GM21786 (cell line): ENCODE results near the gene NPR3.

ENCODE experiments used
- ATAC-seq: cut with Tn5 transposase; IDR thresholded peaks from one replicate; pipeline ENCODE4 v1.9.1; 2021; ENCODE audit not compliant: unreplicated experiment

NPR3 gene

GRCh38 chr5:32805971-32806638, 95.0 kb downstream of the NPR3 start:
- no peak for ATAC-seq

- no peak for ATAC-seq
These were observed 97.7 kb downstream of the NPR3 start for GRCh38 chr5:32808783-32809182.

- ATAC-seq: no peak
These were observed 99.7 kb downstream of the NPR3 start for GRCh38 chr5:32810804-32811203.

- ATAC-seq: no peak
These were observed 101.3 kb downstream of the NPR3 start for GRCh38 chr5:32812399-32812798.

GRCh38 chr5:32814141-32814540, 103.0 kb downstream of the NPR3 start:
- no peak for ATAC-seq

GRCh38 chr5:32814620-32815019, 103.5 kb downstream of the NPR3 start:
- ATAC-seq: no peak

- ATAC-seq: no peak
These were observed 116.9 kb downstream of the NPR3 start for GRCh38 chr5:32827981-32828380.

- no peak for ATAC-seq
These were observed 117.4 kb downstream of the NPR3 start for GRCh38 chr5:32828492-32828891.

GRCh38 chr5:32831624-32832023, 120.5 kb downstream of the NPR3 start:
- no peak for ATAC-seq

- ATAC-seq: no peak
These were observed 122.0 kb downstream of the NPR3 start for GRCh38 chr5:32833127-32833526.

GRCh38 chr5:32833663-32834062, 122.5 kb downstream of the NPR3 start:
- ATAC-seq: no peak

GRCh38 chr5:32834251-32834650, 123.1 kb downstream of the NPR3 start:
- no peak for ATAC-seq

- no peak for ATAC-seq
These were observed 125.1 kb downstream of the NPR3 start for GRCh38 chr5:32836176-32836575.

GRCh38 chr5:32837211-32837610, 126.1 kb downstream of the NPR3 start:
- no peak for ATAC-seq

- ATAC-seq: no peak
These were observed 128.0 kb downstream of the NPR3 start for GRCh38 chr5:32839106-32839505.

GRCh38 chr5:32840606-32841005, 129.5 kb downstream of the NPR3 start:
- no peak for ATAC-seq
